H54 (cell line): ENCODE results near the gene FAM174C.
A peak's percentile ranks its signal among the peaks of the same experiment; 100 is the strongest.

Experiments
- DNase-seq: peaks from one replicate; pipeline ENCODE4 v3.0.0; 2011; ENCODE audit warnings: low spot score, mixed read lengths; ENCODE audit not compliant: insufficient read length
- FAIRE-seq: peaks from 3 replicates; lab custom pipeline; 2011; peaks lifted over from hg19 to GRCh38; lab: Jason Lieb, UNC
- POLR2A ChIP-seq: IDR thresholded peaks from 2 replicates; pipeline ENCODE4 v1.6.1; 2011; ENCODE audit warnings: low read depth, mild to moderate bottlenecking, low read length

FAM174C gene

GRCh38 chr19:1273263-1274041 is 1.9 kb upstream of the FAM174C start:
- TF ChIP-seq POLR2A = no peak
- DNase-seq (no peak), FAIRE-seq (no peak)

GRCh38 chr19:1274081-1274851 is 1.1 kb upstream of the FAM174C start:
- no peak for DNase-seq
- TF ChIP-seq POLR2A = no peak

GRCh38 chr19:1274852-1275259 is 474 bp upstream of the FAM174C start:
- FAIRE-seq (no peak), DNase-seq (no peak)
- TF ChIP-seq POLR2A = no peak

More at GRCh38 chr19:1274081-1274851, 1.1 kb upstream of the FAM174C start:
- FAIRE-seq = no peak

- 0 out of 2 replicates have a peak, but pooled peaks have one; percentile 24 for TF ChIP-seq POLR2A
- no peak for FAIRE-seq
- DNase-seq = no peak
Measured at GRCh38 chr19:1275976-1276627, 772 bp downstream of the FAM174C start.

GRCh38 chr19:1276628-1277022 is 1.3 kb downstream of the FAM174C start:
- no peak for TF ChIP-seq POLR2A
- no peak for FAIRE-seq
- DNase-seq = no peak

GRCh38 chr19:1277061-1277460 is 1.7 kb downstream of the FAM174C start:
- FAIRE-seq (no peak), DNase-seq (no peak)
- TF ChIP-seq POLR2A = no peak

GRCh38 chr19:1278074-1278473 is 2.7 kb downstream of the FAM174C start:
- DNase-seq = no peak
- TF ChIP-seq POLR2A = no peak
- no peak for FAIRE-seq

- TF ChIP-seq POLR2A = no peak
- FAIRE-seq (no peak), DNase-seq (no peak)
Measured at GRCh38 chr19:1278713-1279660, 3.7 kb downstream of the FAM174C start.

- DNase-seq (peak; percentile 91), FAIRE-seq (no peak)
- TF ChIP-seq POLR2A = no peak
Measured at GRCh38 chr19:1279782-1280341, 4.5 kb downstream of the FAM174C start.

- FAIRE-seq (no peak), DNase-seq (no peak)
- no peak for TF ChIP-seq POLR2A
Measured at GRCh38 chr19:1280636-1281568, 5.6 kb downstream of the FAM174C start.

GRCh38 chr19:1281569-1282287 is 6.4 kb downstream of the FAM174C start:
- TF ChIP-seq POLR2A = no peak
- no peak for FAIRE-seq

More at GRCh38 chr19:1281569-1282287, 6.4 kb downstream of the FAM174C start:
- no peak for DNase-seq
